Keratinocyte (primary cell): ENCODE measurements around the gene CSNK1A1. TPM values are rescaled to one million over a fixed set of nuclear protein-coding genes. Genes with fewer than 3 reads are reported as not detected.
A peak's percentile ranks its signal among the peaks of the same experiment; 100 is the strongest.

Experiments used
- DNase-seq: peaks from one replicate; pipeline ENCODE4 v3.0.0-alpha.2; 2011; ENCODE audit warnings: low read depth, missing footprints, low spot score
- FAIRE-seq: peaks from 2 replicates; lab custom pipeline; 2011; peaks lifted over from hg19 to GRCh38; lab: Jason Lieb, UNC
- H2AFZ ChIP-seq: 2 replicates; pipeline ENCODE4 v1.6.0; 2012; ENCODE audit warnings: low read length, control low read depth, inconsistent platforms; ENCODE audit not compliant: control insufficient read depth
- H3K27ac ChIP-seq: 2 replicates; pipeline ENCODE4 v1.5.1; 2011; ENCODE audit warnings: low read length; ENCODE audit not compliant: control insufficient read depth, insufficient read depth
- H3K27me3 ChIP-seq: 3 replicates; pipeline ENCODE4 v1.6.0; 2011; ENCODE audit warnings: low read length; ENCODE audit not compliant: control insufficient read depth, insufficient read depth; ENCODE audit errors: extremely low read depth
- H3K36me3 ChIP-seq, 2 experiments: 2 replicates in 1 of 2; 3 replicates in 1 of 2; pipeline ENCODE4 v1.5.1; 2011; ENCODE audit warnings: low read length in 2 of 2, mild to moderate bottlenecking in 1 of 2; ENCODE audit not compliant: control insufficient read depth in 2 of 2, insufficient read depth in 2 of 2; ENCODE audit errors: extremely low read depth in 1 of 2
- H3K4me1 ChIP-seq: 3 replicates; pipeline ENCODE4 v1.5.1; 2011; ENCODE audit warnings: low read length; ENCODE audit not compliant: control insufficient read depth, insufficient read depth; ENCODE audit errors: extremely low read depth
- H3K4me2 ChIP-seq: 3 replicates; pipeline ENCODE4 v1.6.0; 2011; ENCODE audit warnings: low read depth, low read length; ENCODE audit not compliant: control insufficient read depth, insufficient read depth; ENCODE audit errors: extremely low read depth
- H3K4me3 ChIP-seq, 3 experiments: fragments of 200-600 bp in 1 of 3; sonication (generic) in 1 of 3; 2 replicates in 2 of 3; 3 replicates in 1 of 3; pipeline ENCODE4 v1.5.1; 2011 to 2016; ENCODE audit warnings: low read length in 3 of 3, mild to moderate bottlenecking in 3 of 3, control low read depth in 2 of 3, inconsistent platforms in 1 of 3, low read depth in 1 of 3, mixed read lengths in 1 of 3, mixed run types in 1 of 3, moderate library complexity in 1 of 3; ENCODE audit not compliant: control insufficient read depth in 2 of 3, insufficient read depth in 2 of 3; ENCODE audit errors: extremely low read depth in 1 of 3
- H3K79me2 ChIP-seq: 2 replicates; pipeline ENCODE4 v1.6.0; 2012; ENCODE audit warnings: low read length; ENCODE audit not compliant: control insufficient read depth, insufficient read depth
- H3K9ac ChIP-seq: 3 replicates; pipeline ENCODE4 v1.6.0; 2011; ENCODE audit warnings: low read length; ENCODE audit not compliant: control insufficient read depth, insufficient read depth; ENCODE audit errors: extremely low read depth
- H3K9me1 ChIP-seq: 3 replicates; pipeline ENCODE4 v1.6.0; 2011; ENCODE audit warnings: low read length; ENCODE audit not compliant: control insufficient read depth, insufficient read depth; ENCODE audit errors: extremely low read depth
- H3K9me3 ChIP-seq: 2 replicates; pipeline ENCODE4 v1.5.1; 2012; ENCODE audit warnings: low read depth, low read length; ENCODE audit not compliant: control insufficient read depth
- H4K20me1 ChIP-seq: 3 replicates; pipeline ENCODE4 v1.6.0; 2011; ENCODE audit warnings: low read length; ENCODE audit not compliant: control insufficient read depth, insufficient read depth; ENCODE audit errors: extremely low read depth
- EZH2 ChIP-seq: IDR thresholded peaks from one replicate; pipeline ENCODE4 v1.6.1; 2012; ENCODE audit warnings: inconsistent platforms, mild to moderate bottlenecking, low read length, moderate library complexity
- dilution Hi-C: fragments of 300-500 bp; cut with MboI; formaldehyde crosslinking; loops from one replicate; pipeline ENCODE4 v1.7.0; 2020; ENCODE audit warnings: low sequenced_read_pairs; ENCODE audit not compliant: extremely low pct_ligation_motif_present
- polyA plus RNA-seq, 5 experiments: library from polyadenylated mRNA; depleted of rRNA in 3 of 5; stranded (reverse) in 3 of 5; stranded (forward) in 1 of 5; unstranded in 1 of 5; fragments of >200 nt; gene quantifications; 1 replicate in 1 of 5; 2 replicates in 3 of 5; 3 replicates in 1 of 5; pipeline versions ENCODE4 v1.2.1 to v1.2.3, GENCODE V29; 2011 to 2012; ENCODE audit warnings: missing spikeins in 2 of 5, low read depth in 1 of 5, low replicate concordance in 1 of 5
- TF ChIP-seq, protein P1 (sequence below), 3 experiments: IDR thresholded peaks in 1 of 3; conservative IDR thresholded peaks in 1 of 3; optimal IDR thresholded peaks in 1 of 3; 2 replicates in 2 of 3; 3 replicates in 1 of 3; pipeline versions ENCODE3 to v1.5.1; 2011; ENCODE audit warnings: low read length in 3 of 3, mild to moderate bottlenecking in 3 of 3, moderate library complexity in 2 of 3, control low read depth in 1 of 3, inconsistent platforms in 1 of 3; ENCODE audit not compliant: insufficient read depth in 2 of 3; ENCODE audit errors: extremely low read depth in 1 of 3

CSNK1A1 gene
- polyA plus RNA-seq, 1 donor (not counting 4 experiments of a cell fraction or from before 2014, with no cell fraction given): 289 TPM

GRCh38 chr5:149594206-149594895, 43.1 kb upstream of the CSNK1A1 start:
- H2AFZ ChIP-seq: no peak overlapping the region
- H4K20me1 ChIP-seq: no peaks in the 10 kb centered on the region
- peaks cover 8% of the 10 kb centered on the region for H3K4me1 ChIP-seq
- H3K27me3 ChIP-seq: no peaks in the 10 kb centered on the region
- H3K4me3 ChIP-seq: no peak overlapping the region
- H3K27ac ChIP-seq: no peak overlapping the region
- no peaks in the 10 kb centered on the region for H3K9me3 ChIP-seq
- dilution Hi-C loops: no loop called here
- no peak overlapping the region for H3K9ac ChIP-seq
- no peak for TF ChIP-seq EZH2
- TF ChIP-seq, protein P1, sequence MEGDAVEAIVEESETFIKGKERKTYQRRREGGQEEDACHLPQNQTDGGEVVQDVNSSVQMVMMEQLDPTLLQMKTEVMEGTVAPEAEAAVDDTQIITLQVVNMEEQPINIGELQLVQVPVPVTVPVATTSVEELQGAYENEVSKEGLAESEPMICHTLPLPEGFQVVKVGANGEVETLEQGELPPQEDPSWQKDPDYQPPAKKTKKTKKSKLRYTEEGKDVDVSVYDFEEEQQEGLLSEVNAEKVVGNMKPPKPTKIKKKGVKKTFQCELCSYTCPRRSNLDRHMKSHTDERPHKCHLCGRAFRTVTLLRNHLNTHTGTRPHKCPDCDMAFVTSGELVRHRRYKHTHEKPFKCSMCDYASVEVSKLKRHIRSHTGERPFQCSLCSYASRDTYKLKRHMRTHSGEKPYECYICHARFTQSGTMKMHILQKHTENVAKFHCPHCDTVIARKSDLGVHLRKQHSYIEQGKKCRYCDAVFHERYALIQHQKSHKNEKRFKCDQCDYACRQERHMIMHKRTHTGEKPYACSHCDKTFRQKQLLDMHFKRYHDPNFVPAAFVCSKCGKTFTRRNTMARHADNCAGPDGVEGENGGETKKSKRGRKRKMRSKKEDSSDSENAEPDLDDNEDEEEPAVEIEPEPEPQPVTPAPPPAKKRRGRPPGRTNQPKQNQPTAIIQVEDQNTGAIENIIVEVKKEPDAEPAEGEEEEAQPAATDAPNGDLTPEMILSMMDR (optimal IDR thresholded peaks at IDR 0.05 in 1 of 3, IDR thresholded peaks at IDR 0.05 in 1 of 3, conservative IDR thresholded peaks at IDR 0.05 in 1 of 3; ENCODE audit: extremely low read depth in 1 of 3, insufficient read depth in 2 of 3, low read length in 3 of 3): no peak
- DNase-seq: no peak
- no peaks in the 10 kb centered on the region for H3K79me2 ChIP-seq
- H3K9me1 ChIP-seq: no peaks in the 10 kb centered on the region
- H3K4me2 ChIP-seq: no peak overlapping the region
- FAIRE-seq: peak; percentile 5
- H3K36me3 ChIP-seq: peaks cover 0 to 2% of the 10 kb centered on the region in 2 experiments

DNA sequence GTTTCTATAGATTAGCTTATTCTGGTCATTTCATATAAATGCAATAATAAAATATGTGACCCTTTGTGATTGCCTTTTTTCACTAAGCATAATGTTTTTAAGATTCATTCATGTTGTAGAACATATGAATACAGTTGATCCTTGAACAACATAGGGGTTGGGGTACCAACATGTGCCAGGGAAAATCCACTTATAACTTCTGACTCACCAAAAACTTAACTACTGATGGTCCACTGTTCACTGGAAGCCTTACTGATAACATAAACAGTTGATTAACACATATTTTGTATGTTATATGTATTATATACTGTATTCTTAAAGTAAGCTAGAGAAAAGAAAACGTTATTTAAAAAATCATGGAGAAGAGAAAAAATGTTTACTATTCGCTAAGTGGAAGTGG, 42.1 kb upstream of the CSNK1A1 start:
- Histone ChIP-seq H3K4me3 (no peak overlapping the region), H3K9me3 (no peaks in the 10 kb centered on the region), H3K27me3 (no peaks in the 10 kb centered on the region), H3K9me1 (no peaks in the 10 kb centered on the region), H3K9ac (no peak overlapping the region), H3K4me2 (no peak overlapping the region), H3K36me3 (no peaks in the 10 kb centered on the region), H3K27ac (no peak overlapping the region), H3K4me1 (peaks cover 8% of the 10 kb centered on the region), H3K79me2 (no peaks in the 10 kb centered on the region), H4K20me1 (no peaks in the 10 kb centered on the region), H2AFZ (no peak overlapping the region)
- FAIRE-seq (no peak), DNase-seq (no peak)
- dilution Hi-C loops: no loop called here
- TF ChIP-seq, protein P1 (optimal IDR thresholded peaks at IDR 0.05 in 1 of 3, IDR thresholded peaks at IDR 0.05 in 1 of 3, conservative IDR thresholded peaks at IDR 0.05 in 1 of 3; ENCODE audit: extremely low read depth in 1 of 3, insufficient read depth in 2 of 3, low read length in 3 of 3): no peak
- TF ChIP-seq EZH2: no peak
